Fibroblast of lung (primary cell): ENCODE data around the gene GLMN. TPM values are rescaled to one million over a fixed set of nuclear protein-coding genes. Genes with fewer than 3 reads are reported as not detected.

Experiments
- DNase-seq, 2 donors: peaks; one replicate each; pipeline versions ENCODE4 v3.0.0 to v3.0.0-alpha.2; 2010; ENCODE audit warnings: low read depth in 2 of 2
- H2AFZ ChIP-seq: 2 replicates; pipeline ENCODE4 v1.5.1; 2012; ENCODE audit warnings: low read length, control low read depth, inconsistent platforms
- H3K27ac ChIP-seq: 2 replicates; pipeline ENCODE4 v1.5.1; 2011; ENCODE audit warnings: low read length, control low read depth; ENCODE audit not compliant: insufficient read depth
- H3K27me3 ChIP-seq: 2 replicates; pipeline ENCODE4 v1.5.1; 2011; ENCODE audit warnings: mild to moderate bottlenecking, low read length; ENCODE audit not compliant: control insufficient read depth, insufficient read depth
- H3K36me3 ChIP-seq: 2 replicates; pipeline ENCODE4 v1.5.1; 2011; ENCODE audit warnings: low read length; ENCODE audit not compliant: control insufficient read depth, insufficient read depth
- H3K4me1 ChIP-seq: 2 replicates; pipeline ENCODE4 v1.5.1; 2011; ENCODE audit warnings: low read length; ENCODE audit not compliant: control insufficient read depth, insufficient read depth; ENCODE audit errors: extremely low read depth
- H3K4me2 ChIP-seq: 2 replicates; pipeline ENCODE4 v1.5.1; 2011; ENCODE audit warnings: low read length, control low read depth; ENCODE audit not compliant: insufficient read depth; ENCODE audit errors: extremely low read depth
- H3K4me3 ChIP-seq, 4 experiments: fragments of 200-600 bp in 1 of 4; sonication (generic) in 1 of 4; replicated peaks in 1 of 4; 2 replicates each; pipeline ENCODE4 v1.5.1; 2011 to 2016; ENCODE audit warnings: low read length in 4 of 4, low read depth in 3 of 4, mild to moderate bottlenecking in 3 of 4, control low read depth in 2 of 4, inconsistent platforms in 1 of 4, mixed read lengths in 1 of 4; ENCODE audit not compliant: insufficient read depth in 1 of 4; ENCODE audit errors: control extremely low read depth in 1 of 4
- H3K79me2 ChIP-seq: 2 replicates; pipeline ENCODE4 v1.5.1; 2012; ENCODE audit warnings: mild to moderate bottlenecking, low read length, inconsistent platforms; ENCODE audit not compliant: control insufficient read depth, insufficient read depth
- H3K9ac ChIP-seq: 2 replicates; pipeline ENCODE4 v1.5.1; 2011; ENCODE audit warnings: mild to moderate bottlenecking, low read length, control low read depth; ENCODE audit not compliant: insufficient read depth
- H3K9me3 ChIP-seq: 2 replicates; pipeline ENCODE4 v1.5.1; 2012; ENCODE audit warnings: low read depth, low read length; ENCODE audit not compliant: control insufficient read depth, insufficient read depth
- H4K20me1 ChIP-seq: 2 replicates; pipeline ENCODE4 v1.5.1; 2011; ENCODE audit warnings: low read length; ENCODE audit not compliant: control insufficient read depth, insufficient read depth; ENCODE audit errors: extremely low read depth
- CTCF ChIP-seq, 2 donors: IDR thresholded peaks in 1 of 2; conservative IDR thresholded peaks in 1 of 2; 1 replicate in 1 of 2; 2 replicates in 1 of 2; pipeline ENCODE4 v1.5.1; 2011 to 2012; ENCODE audit warnings: low read length in 2 of 2, control low read depth in 1 of 2, inconsistent platforms in 1 of 2, low read depth in 1 of 2, mild to moderate bottlenecking in 1 of 2
- EZH2 ChIP-seq: IDR thresholded peaks from 2 replicates; pipeline ENCODE4 v1.5.1; 2012; ENCODE audit warnings: low read length, control low read depth, mild to moderate bottlenecking; ENCODE audit errors: missing control alignments
- polyA plus RNA-seq, 2 donors: library from polyadenylated mRNA; depleted of rRNA in 1 of 2; stranded (reverse) in 1 of 2; unstranded in 1 of 2; fragments of >200 nt; gene quantifications; 2 replicates each; pipeline ENCODE4 v1.2.1, GENCODE V29; 2011 to 2012; ENCODE audit warnings: missing spikeins in 1 of 2
- total RNA-seq: library from RNA; depleted of rRNA; stranded (reverse); fragments of >200 nt; gene quantifications from 2 replicates; pipeline ENCODE4 v1.2.1, GENCODE V29; 2014

Gene GLMN
- total and polyA plus RNA-seq, 2 donors (not counting 1 experiment from before 2014, with no cell fraction given): 7.8 to 9.1 TPM

GRCh38 chr1:92203105-92203504 lies 95.7 kb downstream of the GLMN start:
- Histone ChIP-seq H3K36me3 (no peaks in the 10 kb centered on the region), H3K4me3 (no peak overlapping the region), H3K9ac (no peak overlapping the region), H3K27ac (no peak overlapping the region), H3K27me3 (no peaks in the 10 kb centered on the region), H3K4me1 (no peaks in the 10 kb centered on the region), H3K79me2 (no peaks in the 10 kb centered on the region), H3K9me3 (no peaks in the 10 kb centered on the region), H4K20me1 (no peaks in the 10 kb centered on the region), H2AFZ (no peak overlapping the region), H3K4me2 (no peak overlapping the region)
- no peak for DNase-seq
- TF ChIP-seq EZH2: no peak
- TF ChIP-seq CTCF (conservative IDR thresholded peaks at IDR 0.05 in 1 of 2, IDR thresholded peaks at IDR 0.05 in 1 of 2; ENCODE audit: low read depth in 1 of 2, low read length in 2 of 2): no peak

GRCh38 chr1:92201973-92202372 lies 96.8 kb downstream of the GLMN start:
- no peak for DNase-seq
- no peaks in the 10 kb centered on the region for H3K27me3 ChIP-seq
- no peaks in the 10 kb centered on the region for H4K20me1 ChIP-seq
- no peak overlapping the region for H2AFZ ChIP-seq
- H3K4me3 ChIP-seq: no peak overlapping the region
- TF ChIP-seq EZH2: no peak
- TF ChIP-seq CTCF (conservative IDR thresholded peaks at IDR 0.05 in 1 of 2, IDR thresholded peaks at IDR 0.05 in 1 of 2; ENCODE audit: low read depth in 1 of 2, low read length in 2 of 2): no peak
- H3K4me1 ChIP-seq: no peaks in the 10 kb centered on the region
- no peak overlapping the region for H3K4me2 ChIP-seq
- H3K36me3 ChIP-seq: no peaks in the 10 kb centered on the region
- no peaks in the 10 kb centered on the region for H3K79me2 ChIP-seq
- no peak overlapping the region for H3K27ac ChIP-seq
- H3K9me3 ChIP-seq: no peaks in the 10 kb centered on the region
- H3K9ac ChIP-seq: no peak overlapping the region

Other genes starting within 250 kb of the GLMN start
- gene SETSIP, start 223.6 kb downstream of the GLMN start, total RNA-seq: 0.17 and 0.26 TPM in 2 replicates
- 0.11 and 0.12 TPM in 2 replicates for gene SETSIP, start 223.6 kb downstream of the GLMN start, polyA plus RNA-seq
- gene BTBD8, start 218.6 kb downstream of the GLMN start, total RNA-seq: 10.6 and 10.8 TPM in 2 replicates
- 1.7 and 2.2 TPM in 2 replicates for gene BTBD8, start 218.6 kb downstream of the GLMN start, polyA plus RNA-seq
- gene C1orf146, start 81.1 kb downstream of the GLMN start, total RNA-seq: not detected in 2 replicates
- not detected in 2 replicates for gene C1orf146, start 81.1 kb downstream of the GLMN start, polyA plus RNA-seq
- gene RPAP2, start 72 bp upstream of the GLMN start, total RNA-seq: 5.4 and 5.6 TPM in 2 replicates
- gene RPAP2, start 72 bp upstream of the GLMN start, polyA plus RNA-seq: 13.0 and 13.3 TPM in 2 replicates
- under 0.01 TPM in 1 of 2 replicates, not detected in the other for gene GFI1, start 187.9 kb upstream of the GLMN start, total RNA-seq
- 0.06 and 0.10 TPM in 2 replicates for gene GFI1, start 187.9 kb upstream of the GLMN start, polyA plus RNA-seq